Adipocyte (in vitro differentiated cells): Measurements from ENCODE around the gene MOB3C.

Experiments
- DNase-seq: peaks from one replicate; pipeline ENCODE4 v3.0.0-alpha.2; 2015; ENCODE audit warnings: low read depth
- H3K27me3 ChIP-seq: replicated peaks from 2 replicates; pipeline ENCODE4 v1.7.0; 2013; ENCODE audit warnings: mild to moderate bottlenecking, low read length, moderate library complexity; ENCODE audit not compliant: control insufficient read depth, insufficient read depth
- H3K36me3 ChIP-seq: 2 replicates; pipeline ENCODE4 v1.7.0; 2013; ENCODE audit warnings: low read length, mild to moderate bottlenecking, moderate library complexity; ENCODE audit not compliant: control insufficient read depth, insufficient read depth, severe bottlenecking
- H3K4me1 ChIP-seq: 2 replicates; pipeline ENCODE4 v1.7.0; 2013; ENCODE audit warnings: mild to moderate bottlenecking, low read length, moderate library complexity; ENCODE audit not compliant: control insufficient read depth, insufficient read depth
- H3K4me3 ChIP-seq: 2 replicates; pipeline ENCODE4 v1.7.0; 2013; ENCODE audit warnings: mild to moderate bottlenecking, low read length, moderate library complexity
- H3K9ac ChIP-seq: 2 replicates; pipeline ENCODE4 v1.7.0; 2013; ENCODE audit warnings: mild to moderate bottlenecking, low read length, moderate library complexity
- H3K9me3 ChIP-seq: 2 replicates; pipeline ENCODE4 v1.7.0; 2013; ENCODE audit warnings: mild to moderate bottlenecking, low read length, moderate library complexity; ENCODE audit not compliant: control insufficient read depth

The MOB3C gene

GRCh38 chr1:46585312-46585938 is 31.2 kb downstream of the MOB3C start:
- no peaks in the 10 kb centered on the region for H3K27me3 ChIP-seq
- H3K4me3 ChIP-seq, result no peak overlapping the region
- no peak overlapping the region for H3K9ac ChIP-seq
- H3K9me3 ChIP-seq, result peaks cover 10% of the 10 kb centered on the region
- DNase-seq, result no peak
- no peaks in the 10 kb centered on the region for H3K4me1 ChIP-seq
- peaks cover 51% of the 10 kb centered on the region for H3K36me3 ChIP-seq

GRCh38 chr1:46583494-46583893 is 33.1 kb downstream of the MOB3C start:
- Histone ChIP-seq H3K27me3 (no peaks in the 10 kb centered on the region), H3K36me3 (peaks cover 50% of the 10 kb centered on the region), H3K9me3 (no peaks in the 10 kb centered on the region), H3K9ac (no peak overlapping the region), H3K4me3 (no peak overlapping the region), H3K4me1 (peaks cover 7% of the 10 kb centered on the region)
- DNase-seq, result no peak

- Histone ChIP-seq H3K27me3 (no peaks in the 10 kb centered on the region), H3K4me1 (peaks cover 7% of the 10 kb centered on the region), H3K4me3 (no peak overlapping the region), H3K9me3 (no peaks in the 10 kb centered on the region), H3K36me3 (peaks cover 53% of the 10 kb centered on the region), H3K9ac (no peak overlapping the region)
- DNase-seq, result no peak
These were observed 33.6 kb downstream of the MOB3C start for GRCh38 chr1:46582972-46583371.

GRCh38 chr1:46581681-46582455 is 34.7 kb downstream of the MOB3C start:
- H3K36me3 ChIP-seq, result peaks cover 60% of the 10 kb centered on the region
- DNase-seq, result no peak
- H3K9ac ChIP-seq, result no peak overlapping the region
- no peaks in the 10 kb centered on the region for H3K27me3 ChIP-seq
- no peaks in the 10 kb centered on the region for H3K9me3 ChIP-seq
- no peak overlapping the region for H3K4me3 ChIP-seq
- peaks cover 7% of the 10 kb centered on the region for H3K4me1 ChIP-seq

- peaks cover 68% of the 10 kb centered on the region for H3K36me3 ChIP-seq
These were observed 36.3 kb downstream of the MOB3C start for GRCh38 chr1:46580140-46580903.

GRCh38 chr1:46577671-46578070 is 38.9 kb downstream of the MOB3C start:
- no peak for DNase-seq
- Histone ChIP-seq H3K4me3 (no peak overlapping the region), H3K36me3 (peaks cover 48% of the 10 kb centered on the region), H3K27me3 (no peaks in the 10 kb centered on the region), H3K4me1 (peaks cover 17% of the 10 kb centered on the region), H3K9ac (no peak overlapping the region), H3K9me3 (no peaks in the 10 kb centered on the region)

More at GRCh38 chr1:46580140-46580903, 36.3 kb downstream of the MOB3C start:
- Histone ChIP-seq H3K27me3 (no peaks in the 10 kb centered on the region), H3K4me3 (no peak overlapping the region), H3K9me3 (no peaks in the 10 kb centered on the region), H3K4me1 (peaks cover 7% of the 10 kb centered on the region), H3K9ac (no peak overlapping the region)
- DNase-seq, result no peak

- Histone ChIP-seq H3K9me3 (no peaks in the 10 kb centered on the region), H3K9ac (no peak overlapping the region), H3K27me3 (no peaks in the 10 kb centered on the region), H3K4me3 (no peak overlapping the region), H3K4me1 (peaks cover 22% of the 10 kb centered on the region), H3K36me3 (peaks cover 40% of the 10 kb centered on the region)
- DNase-seq, result no peak
These were observed 40.0 kb downstream of the MOB3C start for GRCh38 chr1:46576596-46576995.

GRCh38 chr1:46575778-46576177 is 40.8 kb downstream of the MOB3C start:
- H3K27me3 ChIP-seq, result no peaks in the 10 kb centered on the region
- DNase-seq, result no peak
- no peaks in the 10 kb centered on the region for H3K9me3 ChIP-seq
- H3K9ac ChIP-seq, result no peak overlapping the region
- H3K4me1 ChIP-seq, result peaks cover 22% of the 10 kb centered on the region
- H3K4me3 ChIP-seq, result no peak overlapping the region
- peaks cover 40% of the 10 kb centered on the region for H3K36me3 ChIP-seq

- H3K9ac ChIP-seq, result no peak overlapping the region
- H3K4me3 ChIP-seq, result no peak overlapping the region
- peaks cover 39% of the 10 kb centered on the region for H3K36me3 ChIP-seq
- no peak for DNase-seq
- no peaks in the 10 kb centered on the region for H3K27me3 ChIP-seq
- peaks cover 22% of the 10 kb centered on the region for H3K4me1 ChIP-seq
- H3K9me3 ChIP-seq, result no peaks in the 10 kb centered on the region
These were observed 41.3 kb downstream of the MOB3C start for GRCh38 chr1:46575300-46575699.

- Histone ChIP-seq H3K36me3 (peaks cover 23% of the 10 kb centered on the region), H3K9me3 (no peaks in the 10 kb centered on the region), H3K27me3 (no peaks in the 10 kb centered on the region), H3K9ac (no peak overlapping the region), H3K4me3 (no peak overlapping the region), H3K4me1 (peaks cover 21% of the 10 kb centered on the region)
- DNase-seq, result no peak
These were observed 44.9 kb downstream of the MOB3C start for GRCh38 chr1:46571691-46572225.
